ENCODE data around the gene TASOR2. TPM values are rescaled to one million over a fixed set of nuclear protein-coding genes. Genes with fewer than 3 reads are reported as not detected.

TASOR2 gene
- total and polyA plus RNA-seq, 2 of the 4 experiments (the other 2 are of a cell fraction): 19.4 to 53.6 TPM

DNA sequence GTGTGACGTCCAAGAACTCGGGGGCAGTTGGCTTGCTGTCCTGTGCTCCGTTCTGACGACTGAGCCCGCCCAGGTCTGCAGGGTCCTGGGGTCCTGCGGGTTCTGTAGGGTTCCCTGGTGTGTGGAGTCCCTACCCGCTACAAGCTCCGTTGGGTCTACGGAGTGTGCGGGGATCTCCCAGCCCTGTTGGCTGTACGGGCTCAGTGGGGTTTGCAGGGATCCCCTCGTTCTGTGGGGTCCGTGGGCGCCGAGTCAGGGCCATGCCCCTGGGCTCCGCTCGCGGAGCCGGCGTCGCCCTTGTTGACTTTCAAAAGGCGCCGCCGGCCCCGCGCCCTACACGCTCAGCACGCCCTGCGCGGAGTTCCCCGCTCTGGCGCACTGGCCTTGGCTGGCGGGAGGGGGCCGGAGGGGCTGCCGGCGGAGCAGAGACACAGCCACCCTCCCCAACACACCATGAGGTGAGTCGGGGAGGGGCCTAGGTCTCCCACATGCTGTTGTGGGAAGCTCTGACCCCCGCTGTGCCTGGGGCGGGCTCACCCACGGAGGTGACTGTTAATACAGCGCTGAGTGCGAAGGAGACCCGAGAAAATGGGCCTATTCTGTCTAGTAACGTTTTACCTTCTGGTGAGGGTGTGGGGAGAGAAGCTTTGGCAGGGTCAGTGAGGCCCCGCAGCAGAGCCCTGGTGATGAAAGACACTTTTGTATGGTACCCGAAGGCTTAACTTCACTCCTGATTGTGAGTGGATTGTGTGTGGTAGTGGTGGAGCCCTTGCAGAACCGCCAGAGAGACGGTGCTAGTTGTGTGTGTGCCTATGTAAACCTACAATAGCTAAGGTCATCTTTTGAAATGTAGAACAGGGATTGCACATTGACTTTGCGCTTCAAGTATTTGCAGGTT lies 8.1 kb downstream of the TASOR2 start:
- dilution Hi-C loops (cut with HindIII; ENCODE audit: low sequenced_read_pairs, unreplicated experiment) (no loop called here), in situ Hi-C loops (cut with MboI; ENCODE audit: low sequenced_read_pairs) (no loop called here), intact Hi-C loops (cut with micrococcal nuclease) (no loop called here)
- no TSS peak for BruUV-seq (replicated peaks)
- peak overlapping the region; percentile 68 for H3K23ac ChIP-seq (ENCODE audit: low read depth, low read length)
- DNase-seq: peak; percentile 19
- peak overlapping the region; percentile 63 for H3K4me3 ChIP-seq (ENCODE audit: insufficient read depth, low read depth, low read length)
- H3K4me1 ChIP-seq (ENCODE audit: control insufficient read depth, insufficient read depth, low read length): peaks cover 8% of the 10 kb centered on the region
- peak; percentile 83 for ATAC-seq (ENCODE audit: low read depth)
- no peak overlapping the region for H2BK15ac ChIP-seq (ENCODE audit: low read depth, low read length)
- H3K4me2 ChIP-seq (ENCODE audit: low read depth, low read length): peak overlapping the region; percentile 98
- no peak overlapping the region for H3K56ac ChIP-seq (ENCODE audit: extremely low read depth, insufficient read depth, low read length)
- peak overlapping the region; percentile 38; the same call in 1 of the 2 replicates for H3K4ac ChIP-seq (ENCODE audit: low read depth, low read length)
- H3K14ac ChIP-seq (replicated peaks; ENCODE audit: low read depth, low read length): peak overlapping the region; percentile 78; the same call in 1 of the 2 replicates
- peak overlapping the region; percentile 52 for H2AK9ac ChIP-seq (replicated peaks; ENCODE audit: low read depth, low read length, poor library complexity)
- H4K20me1 ChIP-seq (ENCODE audit: insufficient read depth, low read length): peaks cover 30% of the 10 kb centered on the region
- H3K9me3 ChIP-seq (ENCODE audit: control insufficient read depth, insufficient read depth, low read length): no peaks in the 10 kb centered on the region
- peaks cover 34 to 63% of the 10 kb centered on the region in 2 experiments for H3K79me1 ChIP-seq (ENCODE audit: low read depth in 1 of 2, low read length in 2 of 2)
- H4K8ac ChIP-seq (ENCODE audit: low read depth in 2 of 2, low read length in 2 of 2): peak overlapping the region; percentile 21 to 71; a peak in 3 of 4 replicates
- TF ChIP-seq MAZ (IDR thresholded peaks at IDR 0.05; ENCODE audit: borderline replicate concordance, low read depth, low read length) (peak; percentile 40; the same call in 1 of the 2 replicates), MXI1 (IDR thresholded peaks at IDR 0.05; ENCODE audit: borderline replicate concordance, low read depth, low read length) (no peak), CEBPB (IDR thresholded peaks at IDR 0.05; ENCODE audit: low read depth, low read length) (no peak)
- WGBS, 2 experiments (ENCODE audit: extremely low coverage in 2 of 2, insufficient read length in 1 of 2): 22% methylated on average over 19 of the region's 49 CpGs; no CpG with 5 or more reads in 1 of the 2 experiments
- H3K36me3 ChIP-seq (ENCODE audit: control insufficient read depth, insufficient read depth, low read length): peaks cover 1% of the 10 kb centered on the region; the same call in 1 of the 2 replicates
- H2BK20ac ChIP-seq (ENCODE audit: low read depth, low read length): no peak overlapping the region
- no peak overlapping the region for H2BK5ac ChIP-seq (ENCODE audit: low read depth, low read length, poor library complexity, severe bottlenecking)
- H3K9ac ChIP-seq (ENCODE audit: low read depth, low read length): peak overlapping the region; percentile 61
- no peak overlapping the region for H2AK5ac ChIP-seq (ENCODE audit: low read depth, low read length)
- H3K27me3 ChIP-seq (ENCODE audit: control insufficient read depth, insufficient read depth, low read length): no peaks in the 10 kb centered on the region
- H3K18ac ChIP-seq (ENCODE audit: low read depth, low read length): peak overlapping the region; percentile 60
- no peak overlapping the region for H2BK120ac ChIP-seq (ENCODE audit: low read depth, low read length)
- no peak overlapping the region for H4K91ac ChIP-seq (ENCODE audit: insufficient read depth, low read depth, low read length)
- H3K9me1 ChIP-seq (ENCODE audit: insufficient read depth, low read length): no peaks in the 10 kb centered on the region
- ChIA-PET CTCF (interaction anchor here (0.6 kb wide), 2 partner anchors 115 to 642 kb away, joined by 3 to 7 read pairs; no protein-coding TSS in a partner anchor), POLR2A (ENCODE audit: unreplicated experiment) (no interaction called here)
- H4K5ac ChIP-seq (ENCODE audit: low read depth, low read length): peak overlapping the region; percentile 96
- H2AFZ ChIP-seq (replicated peaks; ENCODE audit: low read length, poor library complexity): peak overlapping the region; percentile 82
- H3K27ac ChIP-seq (ENCODE audit: insufficient read depth, low read length): peak overlapping the region; percentile 3
